Measurements from ENCODE around the gene MED17. TPM values are rescaled to one million over a fixed set of nuclear protein-coding genes. Genes with fewer than 3 reads are reported as not detected.

MED17 gene
- total and polyA plus RNA-seq, 2 of the 13 experiments (the other 11 are each of a cell fraction or from before 2014, with no cell fraction given): 23.1 to 37.0 TPM

DNA sequence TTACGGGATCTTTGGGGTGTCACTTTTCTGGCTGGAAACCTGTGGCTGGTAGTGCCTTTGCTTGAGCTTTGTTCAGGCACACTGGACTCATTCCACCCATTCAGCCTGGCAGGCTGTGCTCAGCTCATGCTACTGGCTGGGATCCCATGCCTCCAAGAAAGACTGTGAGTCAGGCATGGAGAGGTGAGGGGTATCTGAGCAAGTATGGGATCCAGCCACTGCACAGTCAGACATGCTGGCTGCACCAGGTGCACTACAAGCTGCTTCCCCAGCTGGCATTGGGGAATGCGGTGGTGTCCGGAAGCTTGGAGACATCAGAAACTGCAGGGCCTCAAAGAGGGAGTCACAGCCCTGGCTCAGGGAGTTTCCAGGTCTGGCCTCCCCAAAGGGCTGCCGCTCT, 12.0 kb upstream of the MED17 start:
- Histone ChIP-seq H3K27ac (ENCODE audit: extremely low read length, insufficient read depth, low read length) (no peak overlapping the region), H2AFZ (ENCODE audit: low read length) (no peak overlapping the region), H3K9me3 (ENCODE audit: low read length) (peaks cover 3% of the 10 kb centered on the region), H3K27me3 (ENCODE audit: control insufficient read depth in 1 of 2, insufficient read depth in 2 of 2, low read length in 2 of 2) (no peaks in the 10 kb centered on the region), H3K4me1 (ENCODE audit: insufficient read depth, low read length) (peaks cover 30% of the 10 kb centered on the region), H3K9ac (ENCODE audit: insufficient read depth, low read depth, low read length) (no peak overlapping the region), H3K79me2 (ENCODE audit: insufficient read depth, low read length) (no peaks in the 10 kb centered on the region), H3K36me3 (replicated peaks in 1 of 2; ENCODE audit: control insufficient read depth in 1 of 2, insufficient read depth in 2 of 2, low read length in 2 of 2) (no peaks in the 10 kb centered on the region), H3K4me3 (replicated peaks in 1 of 3; ENCODE audit: insufficient read depth in 1 of 3, low read depth in 2 of 3, low read length in 3 of 3) (no peak overlapping the region), H3K4me2 (ENCODE audit: low read depth, low read length) (no peak overlapping the region), H4K20me1 (ENCODE audit: insufficient read depth, low read length) (no peaks in the 10 kb centered on the region)
- 100% methylated on average over 2 of the region's 4 CpGs for WGBS (ENCODE audit: low lambda C conversion rate)
- no peak for FAIRE-seq
- intact Hi-C loops (cut with micrococcal nuclease; ENCODE audit: unreplicated experiment) (no loop called here), in situ Hi-C loops (cut with HindIII; ENCODE audit: extremely low pct_ligation_motif_present, low pct_unique_long_range_greater_than_20kb) (no loop called here)
- no TSS peak for BruUV-seq (replicated peaks)
- POLR2A ChIA-PET: interaction anchor here (3.2 to 5.0 kb wide), 2 partner anchors 12 to 31 kb away, joined by 15 to 22 read pairs; partner anchors contain the start of genes C11orf54, MED17 and TAF1D
- no peak for DNase-seq (ENCODE audit: low spot score)
- TF ChIP-seq ZNF20 (CRISPR knock-in tag; IDR thresholded peaks at IDR 0.05) (no peak), REPIN1 (CRISPR knock-in tag; IDR thresholded peaks at IDR 0.05; ENCODE audit: borderline replicate concordance, low read depth) (no peak), SALL2 (CRISPR knock-in tag; IDR thresholded peaks at IDR 0.05) (no peak), FOSL2 (CRISPR knock-in tag; IDR thresholded peaks at IDR 0.05) (no peak), MIER2 (CRISPR knock-in tag; IDR thresholded peaks at IDR 0.05) (no peak)
- TF ChIP-seq, protein P1, sequence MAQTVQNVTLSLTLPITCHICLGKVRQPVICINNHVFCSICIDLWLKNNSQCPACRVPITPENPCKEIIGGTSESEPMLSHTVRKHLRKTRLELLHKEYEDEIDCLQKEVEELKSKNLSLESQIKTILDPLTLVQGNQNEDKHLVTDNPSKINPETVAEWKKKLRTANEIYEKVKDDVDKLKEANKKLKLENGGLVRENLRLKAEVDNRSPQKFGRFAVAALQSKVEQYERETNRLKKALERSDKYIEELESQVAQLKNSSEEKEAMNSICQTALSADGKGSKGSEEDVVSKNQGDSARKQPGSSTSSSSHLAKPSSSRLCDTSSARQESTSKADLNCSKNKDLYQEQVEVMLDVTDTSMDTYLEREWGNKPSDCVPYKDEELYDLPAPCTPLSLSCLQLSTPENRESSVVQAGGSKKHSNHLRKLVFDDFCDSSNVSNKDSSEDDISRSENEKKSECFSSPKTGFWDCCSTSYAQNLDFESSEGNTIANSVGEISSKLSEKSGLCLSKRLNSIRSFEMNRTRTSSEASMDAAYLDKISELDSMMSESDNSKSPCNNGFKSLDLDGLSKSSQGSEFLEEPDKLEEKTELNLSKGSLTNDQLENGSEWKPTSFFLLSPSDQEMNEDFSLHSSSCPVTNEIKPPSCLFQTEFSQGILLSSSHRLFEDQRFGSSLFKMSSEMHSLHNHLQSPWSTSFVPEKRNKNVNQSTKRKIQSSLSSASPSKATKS (CRISPR knock-in tag; IDR thresholded peaks at IDR 0.05): no peak
- TF ChIP-seq, protein P2, sequence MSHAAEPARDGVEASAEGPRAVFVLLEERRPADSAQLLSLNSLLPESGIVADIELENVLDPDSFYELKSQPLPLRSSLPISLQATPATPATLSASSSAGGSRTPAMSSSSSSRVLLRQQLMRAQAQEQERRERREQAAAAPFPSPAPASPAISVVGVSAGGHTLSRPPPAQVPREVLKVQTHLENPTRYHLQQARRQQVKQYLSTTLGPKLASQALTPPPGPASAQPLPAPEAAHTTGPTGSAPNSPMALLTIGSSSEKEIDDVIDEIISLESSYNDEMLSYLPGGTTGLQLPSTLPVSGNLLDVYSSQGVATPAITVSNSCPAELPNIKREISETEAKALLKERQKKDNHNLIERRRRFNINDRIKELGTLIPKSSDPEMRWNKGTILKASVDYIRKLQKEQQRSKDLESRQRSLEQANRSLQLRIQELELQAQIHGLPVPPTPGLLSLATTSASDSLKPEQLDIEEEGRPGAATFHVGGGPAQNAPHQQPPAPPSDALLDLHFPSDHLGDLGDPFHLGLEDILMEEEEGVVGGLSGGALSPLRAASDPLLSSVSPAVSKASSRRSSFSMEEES (CRISPR knock-in tag; IDR thresholded peaks at IDR 0.05): no peak
- CTCF ChIA-PET (ENCODE audit: low intra/inter-chr PET ratio, low total read pairs): no interaction called here
- no peak for ATAC-seq

Measured in HepG2 (cell line).